HG02884 (cell line): ENCODE results near the gene CRIM1.

Experiments used
- ATAC-seq: cut with Tn5 transposase; IDR thresholded peaks from one replicate; pipeline ENCODE4 v1.9.1; 2021; ENCODE audit warnings: mild to moderate bottlenecking, moderate library complexity; ENCODE audit not compliant: unreplicated experiment

The CRIM1 gene

GRCh38 chr2:36477746-36478145, 122.2 kb downstream of the CRIM1 start:
- ATAC-seq: no peak

GRCh38 chr2:36478332-36478738, 122.8 kb downstream of the CRIM1 start:
- ATAC-seq: no peak

GRCh38 chr2:36478999-36479398, 123.4 kb downstream of the CRIM1 start:
- ATAC-seq: peak; percentile 44

GRCh38 chr2:36479406-36479805, 123.8 kb downstream of the CRIM1 start:
- no peak for ATAC-seq

- no peak for ATAC-seq
Measured at GRCh38 chr2:36480028-36480427, 124.5 kb downstream of the CRIM1 start.

GRCh38 chr2:36480636-36481035, 125.1 kb downstream of the CRIM1 start:
- no peak for ATAC-seq

- no peak for ATAC-seq
Measured at GRCh38 chr2:36481709-36482108, 126.1 kb downstream of the CRIM1 start.

- no peak for ATAC-seq
Measured at GRCh38 chr2:36482576-36483214, 127.1 kb downstream of the CRIM1 start.

- no peak for ATAC-seq
Measured at GRCh38 chr2:36483290-36483689, 127.7 kb downstream of the CRIM1 start.

GRCh38 chr2:36484454-36484853, 128.9 kb downstream of the CRIM1 start:
- ATAC-seq: no peak

- no peak for ATAC-seq
Measured at GRCh38 chr2:36485521-36485920, 129.9 kb downstream of the CRIM1 start.

GRCh38 chr2:36486521-36487044, 131.0 kb downstream of the CRIM1 start:
- ATAC-seq: no peak

- ATAC-seq: no peak
Measured at GRCh38 chr2:36487947-36488346, 132.4 kb downstream of the CRIM1 start.

- no peak for ATAC-seq
Measured at GRCh38 chr2:36489281-36489680, 133.7 kb downstream of the CRIM1 start.

- no peak for ATAC-seq
Measured at GRCh38 chr2:36490749-36491148, 135.2 kb downstream of the CRIM1 start.

GRCh38 chr2:36492216-36492945, 136.8 kb downstream of the CRIM1 start:
- ATAC-seq: no peak

GRCh38 chr2:36493306-36493705, 137.7 kb downstream of the CRIM1 start:
- ATAC-seq: no peak

GRCh38 chr2:36497570-36498163, 142.1 kb downstream of the CRIM1 start:
- no peak for ATAC-seq

- no peak for ATAC-seq
Measured at GRCh38 chr2:36499128-36499820, 143.7 kb downstream of the CRIM1 start.

- no peak for ATAC-seq
Measured at GRCh38 chr2:36500072-36500471, 144.5 kb downstream of the CRIM1 start.

- ATAC-seq: no peak
Measured at GRCh38 chr2:36502081-36502480, 146.5 kb downstream of the CRIM1 start.
